IPS-20b (cell line): ENCODE measurements around the gene WDR90.
"Not testable (repeated sequence)": the region's sequence is repeated elsewhere in the genome, so short reads cannot be mapped to it uniquely, and the experiment has no call there.

Source experiments
- H3K27ac ChIP-seq: one replicate; pipeline ENCODE4 v1.5.1; 2013; ENCODE audit warnings: low read length
- H3K27me3 ChIP-seq: 2 replicates; pipeline ENCODE4 v1.6.1; 2013; ENCODE audit warnings: mild to moderate bottlenecking, low read length, inconsistent platforms; ENCODE audit not compliant: insufficient read depth
- H3K36me3 ChIP-seq: 2 replicates; pipeline ENCODE4 v1.6.1; 2013; ENCODE audit warnings: low read depth, mild to moderate bottlenecking, inconsistent platforms, low read length, moderate library complexity; ENCODE audit not compliant: insufficient read depth
- H3K4me1 ChIP-seq: 2 replicates; pipeline ENCODE4 v1.6.1; 2013; ENCODE audit warnings: mild to moderate bottlenecking, control low read depth, inconsistent platforms, low read length, moderate library complexity; ENCODE audit not compliant: insufficient read depth
- H3K4me3 ChIP-seq: 2 replicates; pipeline ENCODE4 v1.5.1; 2013; ENCODE audit warnings: mild to moderate bottlenecking, low read length, inconsistent platforms
- H3K9ac ChIP-seq: 2 replicates; pipeline ENCODE4 v1.6.1; 2013; ENCODE audit warnings: low read depth, mild to moderate bottlenecking, inconsistent platforms, low read length, moderate library complexity
- H3K9me3 ChIP-seq: 2 replicates; pipeline ENCODE4 v1.6.1; 2013; ENCODE audit warnings: mild to moderate bottlenecking, low read depth, low read length, inconsistent platforms; ENCODE audit not compliant: insufficient read depth

Gene WDR90

DNA sequence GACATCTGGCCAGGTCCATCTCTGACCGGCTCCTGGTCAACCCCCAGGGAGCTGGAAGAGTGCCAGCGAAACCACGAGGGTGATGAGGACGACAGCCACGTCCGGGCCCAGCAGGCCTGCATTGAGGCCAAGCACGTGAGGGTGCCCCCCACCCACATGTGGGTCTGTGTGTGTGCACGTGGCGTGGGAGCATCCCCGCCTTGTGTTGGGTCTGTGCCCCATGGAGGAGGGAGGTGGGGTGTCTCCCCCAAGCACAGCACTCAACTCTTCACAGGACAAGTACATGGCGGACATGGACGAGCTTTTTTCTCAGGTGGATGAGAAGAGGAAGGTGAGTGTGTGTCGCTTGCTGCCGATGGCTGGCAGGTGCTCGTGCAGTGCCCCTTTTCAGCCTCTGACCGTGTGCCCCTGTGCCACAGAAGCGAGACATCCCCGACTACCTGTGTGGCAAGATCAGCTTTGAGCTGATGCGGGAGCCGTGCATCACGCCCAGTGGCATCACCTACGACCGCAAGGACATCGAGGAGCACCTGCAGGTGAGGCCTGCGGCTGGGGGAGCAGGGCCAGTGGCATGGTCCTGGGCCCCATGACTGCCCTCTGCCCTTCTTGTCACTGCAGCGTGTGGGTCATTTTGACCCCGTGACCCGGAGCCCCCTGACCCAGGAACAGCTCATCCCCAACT, 32.7 kb downstream of the WDR90 start:
- Histone ChIP-seq H3K4me3 (peak overlapping the region; percentile 90; the same call in 1 of the 2 replicates), H3K4me1 (no peaks in the 10 kb centered on the region), H3K36me3 (peaks cover 19% of the 10 kb centered on the region), H3K9ac (no peak overlapping the region; the same call in 1 of the 2 replicates), H3K27ac (no peak overlapping the region), H3K9me3 (no peaks in the 10 kb centered on the region), H3K27me3 (no peaks in the 10 kb centered on the region)

DNA sequence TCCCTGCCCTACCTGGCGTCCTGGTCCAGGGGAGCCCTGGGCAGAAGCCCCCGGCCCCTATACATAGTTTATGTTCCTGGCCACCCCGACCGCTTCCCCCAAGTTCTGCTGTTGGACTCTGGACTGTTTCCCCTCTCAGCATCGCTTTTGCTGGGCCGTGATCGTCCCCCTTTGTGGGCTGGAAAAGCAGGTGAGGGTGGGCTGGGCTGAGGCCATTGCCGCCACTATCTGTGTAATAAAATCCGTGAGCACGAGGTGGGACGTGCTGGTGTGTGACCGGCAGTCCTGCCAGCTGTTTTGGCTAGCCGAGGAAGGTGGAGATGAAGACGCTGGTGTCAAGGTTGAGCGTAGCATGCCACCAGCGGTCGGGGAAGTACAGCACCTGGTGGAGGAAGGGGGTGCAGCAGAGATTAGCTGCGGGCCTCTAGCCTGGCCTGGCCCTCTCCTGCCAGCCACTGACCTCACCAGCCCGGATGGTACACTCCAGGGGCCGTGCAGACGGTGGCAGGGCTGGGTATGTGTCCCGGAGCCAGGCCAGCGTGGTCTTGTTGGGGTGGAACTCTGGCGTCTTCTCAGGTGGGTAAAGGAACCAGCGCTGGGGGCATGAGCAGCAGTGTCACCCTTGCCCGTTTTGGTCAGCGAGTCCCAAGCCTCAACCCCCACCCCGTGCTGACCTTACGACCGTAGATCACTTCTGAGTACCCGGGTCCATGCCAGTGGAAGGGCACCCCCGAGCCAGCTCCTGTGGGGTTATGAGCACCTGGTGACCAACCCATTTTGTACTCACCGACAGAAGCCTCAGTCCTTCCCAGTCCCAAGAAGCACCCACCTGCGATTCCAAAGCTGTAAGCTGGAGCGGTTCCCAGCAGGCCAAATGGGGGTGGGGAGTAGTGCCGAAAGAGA, 33.6 kb downstream of the WDR90 start:
- Histone ChIP-seq H3K9ac (no peak overlapping the region), H3K9me3 (no peaks in the 10 kb centered on the region), H3K27ac (no peak overlapping the region), H3K4me1 (no peaks in the 10 kb centered on the region), H3K36me3 (peaks cover 19% of the 10 kb centered on the region), H3K27me3 (no peaks in the 10 kb centered on the region), H3K4me3 (peak overlapping the region; percentile 74)

DNA sequence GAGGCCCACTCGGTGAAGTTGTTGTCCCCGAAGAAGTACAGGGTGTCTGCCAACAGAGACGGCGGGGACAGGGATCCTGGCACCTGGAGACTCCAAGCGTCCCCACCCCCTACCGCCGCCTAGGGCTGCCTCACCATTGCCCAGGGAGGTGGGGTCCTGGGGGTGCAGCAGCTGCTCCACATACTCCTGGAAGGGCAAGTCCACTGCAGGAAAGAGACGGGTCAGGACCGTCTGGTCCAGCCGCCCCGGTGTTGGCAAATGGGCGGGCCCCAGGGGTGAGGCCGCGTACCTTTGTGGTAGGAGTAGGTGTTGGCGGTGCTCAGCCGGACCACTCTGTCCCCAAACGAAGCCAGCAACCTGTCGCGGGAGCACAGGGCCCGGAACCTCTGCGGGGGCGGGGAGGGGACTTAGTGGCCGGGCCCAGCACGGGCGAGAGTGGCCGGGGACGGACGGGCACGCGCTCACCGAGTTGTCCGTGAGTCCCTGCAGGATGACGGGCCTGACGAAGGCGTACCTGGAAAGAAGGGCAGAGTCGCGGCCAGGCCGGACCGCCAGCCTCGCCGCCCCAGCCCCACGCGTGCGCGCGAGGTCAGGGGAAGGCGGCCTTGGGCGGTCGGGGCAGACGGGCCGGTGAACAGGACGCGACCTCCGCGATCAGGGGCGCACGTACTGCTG, 34.4 kb downstream of the WDR90 start:
- H3K36me3 ChIP-seq = peaks cover 19% of the 10 kb centered on the region
- peak overlapping the region; percentile 79 for H3K9ac ChIP-seq
- H3K4me3 ChIP-seq = peak overlapping the region; percentile 74
- H3K27ac ChIP-seq = no peak overlapping the region
- no peaks in the 10 kb centered on the region for H3K27me3 ChIP-seq
- H3K9me3 ChIP-seq = no peaks in the 10 kb centered on the region
- no peaks in the 10 kb centered on the region for H3K4me1 ChIP-seq

DNA sequence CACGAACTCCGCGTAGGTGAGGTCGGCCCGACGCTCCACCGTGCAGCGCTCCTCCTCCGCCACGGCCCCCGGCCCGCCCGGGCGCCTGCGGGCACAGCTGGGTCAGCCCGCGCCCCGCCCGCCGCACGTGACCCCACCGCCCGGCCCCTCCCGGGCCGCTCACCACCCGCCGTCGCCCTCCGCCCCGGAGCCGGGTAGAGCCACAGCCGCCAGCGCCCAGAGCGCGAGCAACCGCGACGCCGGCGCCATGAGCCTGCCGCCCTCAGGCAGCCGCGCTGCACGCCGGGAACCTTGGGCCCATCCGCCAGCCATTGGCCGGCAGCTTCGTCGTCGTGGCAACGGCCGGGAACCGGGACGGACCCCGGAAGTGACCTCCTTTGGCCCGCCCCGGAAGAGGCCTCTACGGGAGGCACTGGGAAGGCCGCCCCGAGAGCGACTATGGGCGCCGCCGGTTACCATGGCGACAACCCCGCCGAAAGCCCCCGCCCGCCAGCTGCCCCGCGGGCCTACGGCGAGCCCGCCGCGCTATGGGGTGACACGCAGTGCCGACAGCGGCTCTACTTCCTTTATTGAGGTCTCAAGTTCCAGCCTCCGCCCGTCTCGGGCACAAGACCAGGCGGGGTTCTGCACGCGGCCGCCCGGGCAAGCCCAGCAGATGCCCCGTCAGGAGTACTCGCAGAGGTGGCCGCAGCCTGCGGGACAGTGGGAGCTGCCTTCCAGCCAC, 35.1 kb downstream of the WDR90 start, which contains the start of gene JMJD8:
TSS of gene JMJD8 (minus strand) at position 264 of the 724 bp plus-strand sequence. CDS start at position 249, 15 bp downstream.
- H3K9me3 ChIP-seq = no peaks in the 10 kb centered on the region
- H3K27me3 ChIP-seq = no peaks in the 10 kb centered on the region
- peaks cover 19% of the 10 kb centered on the region for H3K36me3 ChIP-seq
- peak within 1 kb of the TSS; percentile 79 for H3K9ac ChIP-seq
- peak within 1 kb of the TSS; percentile 74 for H3K4me3 ChIP-seq
- no peak within 1 kb of the TSS for H3K27ac ChIP-seq
- no peaks in the 10 kb centered on the region for H3K4me1 ChIP-seq

DNA sequence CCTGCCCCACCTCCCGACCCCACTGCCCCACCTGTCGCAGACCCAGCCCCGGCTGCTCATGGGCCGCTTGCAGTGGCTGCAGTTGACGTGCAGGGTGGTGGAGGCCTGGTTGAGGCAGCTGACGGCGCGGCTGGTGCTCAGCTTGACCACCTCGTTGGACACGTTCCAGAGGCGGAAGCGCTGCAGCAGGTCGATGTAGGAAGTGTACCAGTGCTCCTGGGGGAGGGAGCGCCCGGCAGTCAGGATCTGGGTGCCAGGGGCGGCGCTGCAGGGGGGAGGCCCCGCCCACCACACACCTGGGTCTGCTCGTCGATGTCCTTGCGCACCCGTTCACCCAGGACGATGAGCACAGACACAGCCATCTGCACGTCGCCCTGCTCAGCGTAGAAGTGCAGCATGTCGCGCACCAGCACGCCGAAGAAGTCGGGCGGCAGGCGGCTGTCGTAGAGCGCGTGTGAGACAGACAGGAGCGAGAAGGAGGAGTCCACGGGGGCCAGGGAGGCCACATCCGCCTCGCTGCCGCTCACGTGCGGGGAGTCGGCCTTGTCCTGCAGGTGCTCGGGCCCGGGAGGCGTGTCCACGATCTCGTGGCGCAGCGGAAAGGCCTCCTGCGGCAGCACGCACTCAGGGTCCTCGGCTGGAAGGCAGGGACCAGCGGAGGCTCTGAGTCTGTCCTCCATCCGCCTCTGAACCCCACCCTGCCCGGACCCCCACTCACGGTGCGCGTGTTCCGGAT, 36.0 kb downstream of the WDR90 start:
- H3K9ac ChIP-seq = no peak overlapping the region
- H3K27me3 ChIP-seq = no peaks in the 10 kb centered on the region
- no peak overlapping the region for H3K4me3 ChIP-seq
- no peak overlapping the region for H3K27ac ChIP-seq
- H3K4me1 ChIP-seq = no peaks in the 10 kb centered on the region
- H3K9me3 ChIP-seq = no peaks in the 10 kb centered on the region
- peaks cover 19% of the 10 kb centered on the region for H3K36me3 ChIP-seq

GRCh38 chr16:685967-686366, 36.8 kb downstream of the WDR90 start:
- Histone ChIP-seq H3K27ac (no peak overlapping the region), H3K9me3 (no peaks in the 10 kb centered on the region), H3K9ac (no peak overlapping the region), H3K4me3 (no peak overlapping the region), H3K27me3 (peaks cover 5% of the 10 kb centered on the region), H3K36me3 (peaks cover 19% of the 10 kb centered on the region), H3K4me1 (no peaks in the 10 kb centered on the region)

DNA sequence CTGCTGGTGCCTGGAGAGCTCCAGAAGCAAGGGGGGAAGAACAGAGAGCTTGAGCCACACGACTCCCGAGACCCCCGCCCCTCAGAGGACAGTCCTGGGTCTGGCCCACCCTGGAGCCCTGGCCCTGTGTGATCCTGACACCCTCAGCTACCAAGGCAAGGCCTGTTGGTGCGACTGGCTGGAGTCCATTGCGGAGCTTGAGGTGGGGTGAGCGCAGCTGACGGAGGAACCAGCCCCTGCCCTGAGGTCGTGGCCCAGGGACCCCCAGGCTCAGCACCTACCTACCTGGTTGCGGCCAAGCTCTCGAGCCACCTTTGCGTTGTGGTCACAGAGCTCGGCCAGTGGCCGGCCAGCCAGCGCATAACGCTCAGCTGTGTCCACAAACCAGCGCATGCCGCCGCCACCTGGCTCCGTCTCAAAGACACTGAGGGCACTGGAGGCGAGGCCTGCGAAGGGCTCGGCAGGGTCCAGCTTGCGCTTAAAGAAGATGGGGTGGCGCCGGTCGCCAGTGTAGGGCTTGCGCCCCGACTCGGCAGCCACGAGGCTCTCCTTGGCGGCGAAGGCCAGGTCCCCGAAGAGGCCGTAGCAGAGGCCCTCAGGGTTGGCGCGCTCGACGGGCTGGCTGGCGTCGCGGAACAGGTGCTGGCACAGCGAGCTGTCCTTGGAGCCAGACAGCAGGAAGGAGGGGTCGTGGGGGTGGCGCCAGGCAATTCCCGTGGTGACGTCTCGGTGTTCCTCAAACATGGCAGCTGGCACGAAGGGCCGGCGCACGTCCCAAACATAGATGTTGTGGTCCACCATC, 37.5 kb downstream of the WDR90 start:
- Histone ChIP-seq H3K27me3 (peaks cover 12% of the 10 kb centered on the region), H3K4me3 (no peak overlapping the region), H3K4me1 (no peaks in the 10 kb centered on the region), H3K9me3 (no peaks in the 10 kb centered on the region), H3K27ac (no peak overlapping the region), H3K9ac (no peak overlapping the region), H3K36me3 (peaks cover 16% of the 10 kb centered on the region)

DNA sequence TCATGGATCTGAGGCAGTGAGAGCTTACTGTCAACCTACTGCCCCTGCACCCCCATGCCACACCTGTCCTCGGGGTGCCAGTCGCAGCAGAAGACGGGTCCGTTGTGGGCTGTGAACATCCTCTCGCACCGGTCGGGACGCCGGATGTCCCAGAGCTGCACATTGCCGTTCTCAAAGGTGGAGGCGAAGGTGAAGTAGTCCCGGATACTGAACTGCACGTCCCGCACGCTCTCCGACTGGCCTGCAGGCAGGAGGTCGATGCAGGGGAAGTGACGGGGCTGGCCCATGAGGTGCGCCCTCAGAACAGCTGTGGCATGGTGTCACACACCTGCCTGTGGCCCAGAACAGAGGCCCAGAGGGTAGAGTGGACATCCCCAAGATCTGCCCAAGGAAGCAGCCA, 38.3 kb downstream of the WDR90 start:
- Histone ChIP-seq H3K36me3 (peaks cover 8% of the 10 kb centered on the region), H3K27ac (no peak overlapping the region), H3K4me1 (no peaks in the 10 kb centered on the region), H3K9me3 (no peaks in the 10 kb centered on the region), H3K9ac (no peak overlapping the region), H3K4me3 (no peak overlapping the region), H3K27me3 (peaks cover 21% of the 10 kb centered on the region)

- no peak overlapping the region for H3K27ac ChIP-seq
- no peaks in the 10 kb centered on the region for H3K4me1 ChIP-seq
- H3K9me3 ChIP-seq = no peaks in the 10 kb centered on the region
- H3K36me3 ChIP-seq = no peaks in the 10 kb centered on the region
- H3K27me3 ChIP-seq = peaks cover 39% of the 10 kb centered on the region
- peak overlapping the region; percentile 93 for H3K4me3 ChIP-seq
- H3K9ac ChIP-seq = peak overlapping the region; percentile 90
These were observed 40.2 kb downstream of the WDR90 start for GRCh38 chr16:689175-689897.

- H3K4me3 ChIP-seq, H3K9me3 ChIP-seq, H3K4me1 ChIP-seq, H3K9ac ChIP-seq, H3K36me3 ChIP-seq, H3K27ac ChIP-seq: not testable (repeated sequence)
- H3K27me3 ChIP-seq = peaks cover 57% of the 10 kb centered on the region
These were observed 42.1 kb downstream of the WDR90 start for GRCh38 chr16:691242-691641.
